Thyroid gland (tissue), 4 donors: Measurements from ENCODE around the gene CCBE1. TPM values are rescaled to one million over a fixed set of nuclear protein-coding genes. Genes with fewer than 3 reads are reported as not detected.

Experiments used
- DNase-seq, 2 donors: peaks; one replicate each; pipeline ENCODE4 v3.0.0-alpha.2; 2019
- H3K27ac ChIP-seq, 3 donors: fragments of 200-600 bp; sonication (generic); 1 replicate in 2 of 3; 2 replicates in 1 of 3; pipeline ENCODE4 v1.5.1; 2016 to 2019; ENCODE audit warnings: mild to moderate bottlenecking in 1 of 3, moderate library complexity in 1 of 3
- H3K27me3 ChIP-seq: fragments of 200-600 bp; sonication (generic); one replicate; pipeline ENCODE4 v1.5.1; 2019
- H3K36me3 ChIP-seq, 2 donors: fragments of 200-600 bp; sonication (generic); one replicate each; pipeline ENCODE4 v1.5.1; 2016 to 2019
- H3K4me1 ChIP-seq, 2 donors: fragments of 200-600 bp; sonication (generic); one replicate each; pipeline ENCODE4 v1.5.1; 2017 to 2019
- H3K4me3 ChIP-seq, 3 donors: fragments of 200-600 bp; sonication (generic); replicated peaks in 1 of 3; 1 replicate in 2 of 3; 2 replicates in 1 of 3; pipeline ENCODE4 v1.5.1; 2016; ENCODE audit warnings: mild to moderate bottlenecking in 1 of 3
- H3K9me3 ChIP-seq: fragments of 200-600 bp; sonication (generic); one replicate; pipeline ENCODE4 v1.5.1; 2017
- CTCF ChIP-seq, 6 experiments: fragments of 200-600 bp in 3 of 6; fragments of 450-650 bp in 3 of 6; sonication (generic) in 3 of 6; IDR thresholded peaks; one replicate each; pipeline ENCODE4 v1.5.1; 2016 to 2019; ENCODE audit warnings: antibody characterized with exemption in 6 of 6, mild to moderate bottlenecking in 2 of 6, inconsistent platforms in 1 of 6, moderate library complexity in 1 of 6
- POLR2A ChIP-seq, 2 donors: fragments of 450-650 bp; IDR thresholded peaks; one replicate each; pipeline ENCODE4 v1.6.1; 2017; ENCODE audit warnings: antibody characterized with exemption in 2 of 2, mild to moderate bottlenecking in 2 of 2, moderate library complexity in 1 of 2
- WGBS, 2 donors: methylation state at CpG; one replicate each; pipeline ENCODE4 v1.1.5; 2017; 5-methylcytosine and 5-hydroxymethylcytosine counted together
- intact Hi-C: fragments of 100-400 bp; cut with DNase I; formaldehyde crosslinking; loops from one replicate; pipeline ENCODE4 v1.15.1; 2023
- total RNA-seq, 4 donors: library from RNA; depleted of rRNA; stranded (reverse); fragments of >200 nt; gene quantifications; one replicate each; pipeline ENCODE4 v1.2.3, GENCODE V29; 2016

The CCBE1 gene
- total RNA-seq, 4 donors from 2014 or later, result 0.34 to 9.0 (median 1.1) TPM

DNA sequence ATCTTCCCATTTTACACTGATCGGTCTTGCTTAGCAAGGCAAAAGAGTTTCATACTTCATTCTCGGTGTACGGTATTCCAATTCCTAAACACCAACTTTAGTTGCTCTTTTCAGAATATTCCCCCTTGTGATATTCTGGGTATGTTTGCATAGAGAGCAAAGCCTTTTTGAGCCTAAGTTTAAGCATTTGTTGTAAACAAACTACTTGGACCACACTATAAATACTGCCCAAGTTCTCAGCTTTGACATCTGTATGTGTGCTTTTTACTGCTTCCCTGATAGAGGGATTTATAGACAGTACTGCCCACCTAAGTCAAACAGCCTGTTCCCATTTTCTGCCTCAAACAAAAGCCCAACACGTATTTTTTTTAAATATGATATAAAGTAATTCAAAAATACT lies 36.9 kb downstream of the CCBE1 start:
- H3K27ac ChIP-seq, result no peak overlapping the region
- intact Hi-C loops, result no loop called here
- H3K4me3 ChIP-seq, result no peak overlapping the region
- no peak for DNase-seq
- no peaks in the 10 kb centered on the region for H3K27me3 ChIP-seq
- no peaks in the 10 kb centered on the region for H3K36me3 ChIP-seq
- WGBS, 2 donors, result 64 to 84% methylated on average over 4 of the region's 4 CpGs
- TF ChIP-seq POLR2A (IDR thresholded peaks at IDR 0.05), result no peak
- no peak for TF ChIP-seq CTCF (IDR thresholded peaks at IDR 0.05)
- no peaks in the 10 kb centered on the region for H3K4me1 ChIP-seq
- no peaks in the 10 kb centered on the region for H3K9me3 ChIP-seq

- Histone ChIP-seq H3K4me3 (no peak overlapping the region), H3K9me3 (no peaks in the 10 kb centered on the region), H3K36me3 (no peaks in the 10 kb centered on the region), H3K4me1 (no peaks in the 10 kb centered on the region), H3K27ac (no peak overlapping the region), H3K27me3 (no peaks in the 10 kb centered on the region)
- WGBS, 2 donors, result 60 to 64% methylated on average over 14 of the region's 14 CpGs
- TF ChIP-seq CTCF (IDR thresholded peaks at IDR 0.05) (no peak), POLR2A (IDR thresholded peaks at IDR 0.05) (no peak)
- intact Hi-C loops, result no loop called here
- no peak for DNase-seq
Measured at GRCh38 chr18:59659508-59660170, 37.6 kb downstream of the CCBE1 start.

DNA sequence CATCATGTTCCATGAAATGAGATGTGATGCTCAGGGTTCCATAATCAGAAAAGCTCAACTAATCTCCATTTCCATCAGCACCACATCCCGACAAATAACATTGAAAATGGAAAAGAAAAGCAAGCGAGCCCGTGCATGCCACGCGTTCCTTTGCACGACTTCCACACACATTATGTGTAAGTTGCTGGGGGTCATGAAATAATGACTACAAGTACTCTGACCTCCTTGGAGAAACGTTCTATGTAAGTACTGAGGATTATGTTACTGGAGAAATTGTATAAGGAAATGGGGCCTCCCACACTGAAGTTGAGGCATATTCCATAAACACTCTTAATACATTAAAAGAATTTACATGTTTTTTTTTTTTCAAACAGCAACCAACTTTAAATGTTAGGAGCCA lies 38.3 kb downstream of the CCBE1 start:
- no peak for DNase-seq
- TF ChIP-seq POLR2A (IDR thresholded peaks at IDR 0.05), result no peak
- no peak for TF ChIP-seq CTCF (IDR thresholded peaks at IDR 0.05)
- no peaks in the 10 kb centered on the region for H3K27me3 ChIP-seq
- H3K4me1 ChIP-seq, result no peaks in the 10 kb centered on the region
- 82 to 88% methylated on average over 7 of the region's 7 CpGs for WGBS, 2 donors
- H3K36me3 ChIP-seq, result no peaks in the 10 kb centered on the region
- H3K4me3 ChIP-seq, result no peak overlapping the region
- intact Hi-C loops, result no loop called here
- H3K27ac ChIP-seq, result no peak overlapping the region
- no peaks in the 10 kb centered on the region for H3K9me3 ChIP-seq

GRCh38 chr18:59657012-59657411 lies 40.2 kb downstream of the CCBE1 start:
- no peaks in the 10 kb centered on the region for H3K27me3 ChIP-seq
- H3K27ac ChIP-seq, result no peak overlapping the region
- 90% methylated on average over 5 of the region's 5 CpGs for WGBS, 2 donors
- H3K36me3 ChIP-seq, result no peaks in the 10 kb centered on the region
- H3K4me3 ChIP-seq, result no peak overlapping the region
- no peaks in the 10 kb centered on the region for H3K4me1 ChIP-seq
- H3K9me3 ChIP-seq, result no peaks in the 10 kb centered on the region
- DNase-seq, result no peak
- intact Hi-C loops, result no loop called here
- no peak for TF ChIP-seq POLR2A (IDR thresholded peaks at IDR 0.05)
- TF ChIP-seq CTCF (IDR thresholded peaks at IDR 0.05), result no peak

DNA sequence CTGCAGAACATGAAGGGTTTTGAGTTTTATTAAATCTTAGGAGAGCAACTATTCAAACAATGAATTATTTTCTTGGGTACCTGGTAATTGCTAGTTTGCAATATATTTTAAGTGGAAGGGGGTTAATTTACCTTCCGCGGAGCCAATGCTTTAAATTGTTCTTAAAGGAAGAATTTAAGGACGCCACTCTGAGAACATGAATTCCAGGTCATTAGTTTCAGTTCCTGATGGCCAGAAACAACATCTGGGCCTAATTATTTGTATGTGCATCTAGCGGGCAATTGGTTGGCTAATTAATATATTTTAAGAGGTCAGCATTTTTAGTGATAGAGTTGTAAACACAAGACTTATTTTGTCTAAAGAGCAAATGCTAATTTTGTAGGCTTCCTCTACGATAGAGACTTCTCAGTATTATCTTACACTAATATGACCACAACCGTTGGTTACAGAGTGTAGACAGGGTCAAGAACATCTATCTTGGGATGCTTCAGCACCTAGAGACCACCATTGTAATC lies 40.8 kb downstream of the CCBE1 start:
- Histone ChIP-seq H3K4me1 (no peaks in the 10 kb centered on the region), H3K9me3 (no peaks in the 10 kb centered on the region), H3K27ac (no peak overlapping the region), H3K4me3 (no peak overlapping the region), H3K36me3 (no peaks in the 10 kb centered on the region), H3K27me3 (no peaks in the 10 kb centered on the region)
- TF ChIP-seq POLR2A (IDR thresholded peaks at IDR 0.05) (no peak), CTCF (IDR thresholded peaks at IDR 0.05) (no peak)
- no peak for DNase-seq
- WGBS, 2 donors, result 80 to 89% methylated on average over 6 of the region's 6 CpGs
- intact Hi-C loops, result no loop called here
